Osteoblast (primary cell): ENCODE results near the gene ALKBH5. TPM values are rescaled to one million over a fixed set of nuclear protein-coding genes. Genes with fewer than 3 reads are reported as not detected.

ENCODE experiments used
- DNase-seq: peaks from one replicate; pipeline ENCODE4 v3.0.0; 2011; ENCODE audit warnings: low spot score, mixed read lengths; ENCODE audit not compliant: insufficient read length; ENCODE audit errors: missing footprints
- H2AFZ ChIP-seq: 2 replicates; pipeline ENCODE4 v1.6.0; 2011; ENCODE audit warnings: mild to moderate bottlenecking, low read length
- H3K27ac ChIP-seq: 2 replicates; pipeline ENCODE4 v1.5.1; 2011; ENCODE audit warnings: mild to moderate bottlenecking, low read depth, low read length, moderate library complexity
- H3K27me3 ChIP-seq: 2 replicates; pipeline ENCODE4 v1.6.0; 2012; ENCODE audit warnings: mild to moderate bottlenecking, control low read depth, inconsistent platforms, low read length, moderate library complexity; ENCODE audit not compliant: insufficient read depth
- H3K36me3 ChIP-seq: 2 replicates; pipeline ENCODE4 v1.5.1; 2011; ENCODE audit warnings: mild to moderate bottlenecking, low read length, control low read depth, moderate library complexity; ENCODE audit not compliant: insufficient read depth
- H3K4me1 ChIP-seq: 2 replicates; pipeline ENCODE4 v1.5.1; 2011; ENCODE audit warnings: mild to moderate bottlenecking, low read length, control low read depth, moderate library complexity; ENCODE audit not compliant: insufficient read depth
- H3K4me2 ChIP-seq: 2 replicates; pipeline ENCODE4 v1.6.0; 2011; ENCODE audit warnings: mild to moderate bottlenecking, low read length; ENCODE audit not compliant: insufficient read depth
- H3K4me3 ChIP-seq: fragments of 200-600 bp; sonication (generic); 3 replicates; pipeline ENCODE4 v1.5.1; 2012; ENCODE audit warnings: mild to moderate bottlenecking, low read length, inconsistent platforms; ENCODE audit not compliant: insufficient read depth
- H3K79me2 ChIP-seq: 2 replicates; pipeline ENCODE4 v1.6.0; 2012; ENCODE audit warnings: mild to moderate bottlenecking, low read length, control low read depth, inconsistent platforms; ENCODE audit not compliant: insufficient read depth
- H3K9me3 ChIP-seq: 2 replicates; pipeline ENCODE4 v1.5.1; 2011; ENCODE audit warnings: low read depth, low read length, control low read depth
- H4K20me1 ChIP-seq: 2 replicates; pipeline ENCODE4 v1.6.0; 2012; ENCODE audit warnings: mild to moderate bottlenecking, low read length, control low read depth; ENCODE audit not compliant: insufficient read depth
- total RNA-seq: library from RNA; depleted of rRNA; stranded (reverse); fragments of >200 nt; gene quantifications from 2 replicates; pipeline ENCODE4 v1.2.3, GENCODE V29; 2012
- TF ChIP-seq, protein P1 (sequence below): IDR thresholded peaks from 2 replicates; pipeline ENCODE4 v1.5.1; 2011; ENCODE audit warnings: mild to moderate bottlenecking, low read depth, low read length, moderate library complexity; ENCODE audit errors: extremely low read depth

ALKBH5 gene
- total RNA-seq, 1 donor = 125 TPM

DNA sequence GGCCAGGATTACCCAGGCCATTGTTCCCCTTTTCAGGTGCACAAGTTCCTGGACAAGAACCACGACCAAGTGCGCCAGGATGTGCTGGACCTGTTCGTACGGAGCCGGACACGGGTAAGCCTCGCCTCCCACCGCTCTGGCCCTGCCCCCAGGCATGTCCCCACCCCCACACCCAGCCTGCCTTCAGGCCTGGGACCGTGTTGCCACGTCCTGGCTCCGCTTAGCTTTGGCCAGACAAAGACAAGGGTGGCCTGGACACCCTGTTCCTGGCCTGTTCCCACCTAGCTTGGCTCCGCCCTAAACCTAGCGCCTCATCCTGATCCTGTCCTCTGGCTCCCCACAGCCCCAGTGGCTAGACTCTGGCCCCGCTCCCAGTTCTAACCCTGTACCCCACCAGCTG lies 44.1 kb upstream of the ALKBH5 start:
- Histone ChIP-seq H4K20me1 (peaks cover 7% of the 10 kb centered on the region), H3K4me2 (no peak overlapping the region), H3K36me3 (no peaks in the 10 kb centered on the region), H3K9me3 (no peaks in the 10 kb centered on the region), H3K27me3 (peaks cover 3% of the 10 kb centered on the region), H3K27ac (no peak overlapping the region), H3K4me1 (no peaks in the 10 kb centered on the region), H3K79me2 (no peaks in the 10 kb centered on the region), H3K4me3 (no peak overlapping the region), H2AFZ (no peak overlapping the region)
- no peak for DNase-seq
- TF ChIP-seq, protein P1, sequence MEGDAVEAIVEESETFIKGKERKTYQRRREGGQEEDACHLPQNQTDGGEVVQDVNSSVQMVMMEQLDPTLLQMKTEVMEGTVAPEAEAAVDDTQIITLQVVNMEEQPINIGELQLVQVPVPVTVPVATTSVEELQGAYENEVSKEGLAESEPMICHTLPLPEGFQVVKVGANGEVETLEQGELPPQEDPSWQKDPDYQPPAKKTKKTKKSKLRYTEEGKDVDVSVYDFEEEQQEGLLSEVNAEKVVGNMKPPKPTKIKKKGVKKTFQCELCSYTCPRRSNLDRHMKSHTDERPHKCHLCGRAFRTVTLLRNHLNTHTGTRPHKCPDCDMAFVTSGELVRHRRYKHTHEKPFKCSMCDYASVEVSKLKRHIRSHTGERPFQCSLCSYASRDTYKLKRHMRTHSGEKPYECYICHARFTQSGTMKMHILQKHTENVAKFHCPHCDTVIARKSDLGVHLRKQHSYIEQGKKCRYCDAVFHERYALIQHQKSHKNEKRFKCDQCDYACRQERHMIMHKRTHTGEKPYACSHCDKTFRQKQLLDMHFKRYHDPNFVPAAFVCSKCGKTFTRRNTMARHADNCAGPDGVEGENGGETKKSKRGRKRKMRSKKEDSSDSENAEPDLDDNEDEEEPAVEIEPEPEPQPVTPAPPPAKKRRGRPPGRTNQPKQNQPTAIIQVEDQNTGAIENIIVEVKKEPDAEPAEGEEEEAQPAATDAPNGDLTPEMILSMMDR = no peak

DNA sequence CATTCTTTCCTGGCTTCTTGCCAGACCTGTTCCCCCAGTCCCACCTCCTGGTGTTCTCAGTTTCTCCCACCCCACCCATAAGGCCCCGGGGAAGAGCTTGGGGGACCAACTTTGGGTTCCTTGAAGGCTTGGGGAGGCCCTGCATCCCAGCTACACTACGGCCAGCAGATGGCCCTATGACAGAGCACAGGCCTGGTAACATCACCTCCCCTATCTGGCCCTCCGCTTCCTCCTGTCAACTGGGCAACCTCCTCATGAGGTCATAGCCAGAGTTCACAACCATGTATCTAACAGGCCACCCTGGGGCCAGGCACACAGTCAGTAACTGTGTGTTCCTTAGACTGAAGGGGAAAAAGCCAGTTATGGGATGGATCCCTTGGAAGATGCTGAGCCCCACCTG lies 43.7 kb upstream of the ALKBH5 start:
- Histone ChIP-seq H3K9me3 (no peaks in the 10 kb centered on the region), H3K27ac (no peak overlapping the region), H2AFZ (no peak overlapping the region), H3K27me3 (peaks cover 3% of the 10 kb centered on the region), H3K36me3 (no peaks in the 10 kb centered on the region), H3K4me1 (no peaks in the 10 kb centered on the region), H4K20me1 (peaks cover 7% of the 10 kb centered on the region), H3K79me2 (no peaks in the 10 kb centered on the region), H3K4me3 (no peak overlapping the region), H3K4me2 (no peak overlapping the region)
- DNase-seq = peak; percentile 90
- TF ChIP-seq, protein P1 = peak; percentile 50

GRCh38 chr17:18140648-18141047 lies 43.0 kb upstream of the ALKBH5 start:
- H2AFZ ChIP-seq = no peak overlapping the region
- H3K4me3 ChIP-seq = no peak overlapping the region
- H3K27me3 ChIP-seq = peaks cover 3% of the 10 kb centered on the region
- TF ChIP-seq, protein P1 = no peak
- no peaks in the 10 kb centered on the region for H3K9me3 ChIP-seq
- no peak overlapping the region for H3K27ac ChIP-seq
- no peaks in the 10 kb centered on the region for H3K36me3 ChIP-seq
- H4K20me1 ChIP-seq = peaks cover 7% of the 10 kb centered on the region
- no peak overlapping the region for H3K4me2 ChIP-seq
- H3K4me1 ChIP-seq = no peaks in the 10 kb centered on the region
- no peak for DNase-seq
- H3K79me2 ChIP-seq = no peaks in the 10 kb centered on the region

DNA sequence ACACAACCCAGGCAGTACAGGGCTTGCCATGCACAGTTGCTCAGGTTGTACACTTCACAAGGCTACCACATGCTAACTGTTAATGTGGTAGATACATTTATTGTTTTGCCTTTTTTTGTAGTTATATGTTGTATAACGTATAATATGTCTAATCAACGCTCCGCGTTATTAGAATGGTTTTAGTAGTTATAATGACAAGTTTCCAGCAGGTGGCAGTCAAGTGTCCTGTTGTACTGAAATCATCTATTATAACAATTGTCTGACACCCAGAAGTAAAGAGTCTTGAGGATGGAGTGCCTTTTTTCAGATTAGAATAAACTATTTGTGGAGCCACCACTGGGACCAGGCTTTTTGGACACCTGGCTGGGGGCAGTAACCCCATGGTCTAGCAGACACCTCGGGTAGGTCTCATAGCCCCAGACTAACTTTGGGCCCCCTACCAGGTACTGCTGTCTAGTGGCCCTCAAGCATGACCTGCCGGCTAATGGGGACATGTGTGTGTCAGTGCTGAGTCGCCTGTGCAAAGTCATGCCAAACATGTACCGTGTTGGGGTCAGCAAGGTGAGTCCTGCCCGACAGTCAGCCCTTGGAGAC lies 42.3 kb upstream of the ALKBH5 start:
- H4K20me1 ChIP-seq = peaks cover 7% of the 10 kb centered on the region
- H3K36me3 ChIP-seq = no peaks in the 10 kb centered on the region
- TF ChIP-seq, protein P1 = peak; percentile 62
- peak; percentile 92 for DNase-seq
- H3K27ac ChIP-seq = no peak overlapping the region
- no peak overlapping the region for H3K4me3 ChIP-seq
- peaks cover 3% of the 10 kb centered on the region for H3K27me3 ChIP-seq
- no peaks in the 10 kb centered on the region for H3K4me1 ChIP-seq
- no peak overlapping the region for H2AFZ ChIP-seq
- H3K9me3 ChIP-seq = no peaks in the 10 kb centered on the region
- no peak overlapping the region for H3K4me2 ChIP-seq
- no peaks in the 10 kb centered on the region for H3K79me2 ChIP-seq
